Astrocyte (in vitro differentiated cells and primary cell): Measurements from ENCODE around the gene ELP2.
"Not testable (repeated sequence)": the region's sequence is repeated elsewhere in the genome, so short reads cannot be mapped to it uniquely, and the experiment has no call there.

Experiments
- CTCF ChIP-seq: IDR thresholded peaks from 2 replicates; pipeline ENCODE4 v1.5.1; 2011; ENCODE audit warnings: low read depth, mild to moderate bottlenecking, inconsistent platforms, low read length, moderate library complexity; ENCODE audit not compliant: insufficient read depth
- EZH2 ChIP-seq: IDR thresholded peaks from 2 replicates; pipeline ENCODE4 v1.6.1; 2012; ENCODE audit warnings: mild to moderate bottlenecking, low read length, inconsistent platforms; ENCODE audit not compliant: insufficient read depth

DNA sequence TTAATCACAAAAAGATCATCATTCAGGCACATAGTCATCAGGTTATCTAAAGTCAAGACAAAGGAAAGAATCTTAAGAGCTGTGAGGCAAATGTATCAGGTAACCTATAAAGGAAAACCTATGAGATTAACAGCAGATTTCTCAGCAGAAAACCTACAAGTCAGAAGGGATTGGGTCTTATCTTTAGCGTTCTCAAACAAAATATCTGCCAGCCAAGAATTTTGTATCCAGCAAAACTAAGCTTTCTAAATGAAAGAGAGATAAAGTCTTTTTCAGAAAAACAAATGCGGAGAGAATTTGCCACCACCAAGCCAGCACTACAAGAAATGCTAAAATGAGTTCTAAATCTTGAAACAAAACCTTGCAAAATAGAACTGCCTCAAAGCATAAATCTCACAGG lies 48.6 kb upstream of the ELP2 start:
- TF ChIP-seq CTCF, EZH2: not testable (repeated sequence)
